SHP77 treated with DMSO at 0.1 percent for 48 hours (cell line): ENCODE measurements around the gene GAS6.

Experiments
- DNase-seq: peaks from one replicate; lab custom pipeline; 2025; lab: John Stamatoyannopoulos, UW

The GAS6 gene

DNA sequence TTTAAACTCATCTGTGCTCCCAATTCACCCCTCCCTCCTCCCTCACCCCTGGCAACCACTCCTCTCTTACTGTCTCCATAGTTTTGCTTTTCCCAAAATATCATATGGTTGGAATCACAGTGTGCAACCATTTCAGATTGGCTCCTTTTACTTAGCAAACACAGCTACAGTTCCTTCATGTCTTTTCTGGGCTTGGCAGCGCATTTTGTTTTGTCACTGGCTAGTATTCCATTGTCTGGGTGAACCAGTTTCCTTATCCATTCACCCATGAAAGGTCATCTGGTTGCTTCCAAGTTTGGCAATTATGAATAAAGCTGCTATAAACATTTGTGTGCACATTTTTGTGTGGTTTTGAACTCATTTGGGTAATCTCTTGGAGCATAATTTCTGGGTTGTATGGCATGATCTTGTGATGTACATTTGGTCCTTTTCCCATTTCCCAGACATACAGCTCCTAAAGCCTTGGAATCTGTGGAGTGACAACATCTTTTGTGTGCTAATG is 23.9 kb upstream of the GAS6 start:
- no peak for DNase-seq

DNA sequence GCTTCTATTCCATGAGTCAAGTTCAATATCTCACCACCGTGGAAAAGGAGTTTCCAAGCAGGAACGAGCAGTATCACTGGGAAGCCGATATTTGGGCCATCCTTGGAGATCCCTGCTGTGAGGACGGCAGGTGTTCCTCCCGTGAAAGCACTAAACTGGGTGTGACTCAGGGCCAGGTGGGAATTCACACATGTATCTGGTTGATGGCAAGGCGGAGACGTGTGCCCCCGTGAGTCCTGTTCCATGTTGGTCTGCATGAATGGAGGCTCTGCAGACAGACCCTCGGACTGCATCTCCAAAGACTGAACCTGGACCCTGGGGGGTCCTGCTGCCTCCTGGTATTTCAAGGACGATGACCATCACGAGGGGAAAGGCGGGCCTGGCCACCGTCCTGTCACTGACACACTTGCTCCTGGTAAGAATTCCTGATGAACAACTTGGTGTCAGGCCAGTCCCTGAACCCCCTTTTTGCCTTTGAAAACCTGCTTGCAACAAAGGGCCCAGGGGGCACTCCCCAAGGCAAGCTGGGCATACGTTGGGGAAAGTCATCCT is 22.8 kb upstream of the GAS6 start:
- DNase-seq, result no peak

DNA sequence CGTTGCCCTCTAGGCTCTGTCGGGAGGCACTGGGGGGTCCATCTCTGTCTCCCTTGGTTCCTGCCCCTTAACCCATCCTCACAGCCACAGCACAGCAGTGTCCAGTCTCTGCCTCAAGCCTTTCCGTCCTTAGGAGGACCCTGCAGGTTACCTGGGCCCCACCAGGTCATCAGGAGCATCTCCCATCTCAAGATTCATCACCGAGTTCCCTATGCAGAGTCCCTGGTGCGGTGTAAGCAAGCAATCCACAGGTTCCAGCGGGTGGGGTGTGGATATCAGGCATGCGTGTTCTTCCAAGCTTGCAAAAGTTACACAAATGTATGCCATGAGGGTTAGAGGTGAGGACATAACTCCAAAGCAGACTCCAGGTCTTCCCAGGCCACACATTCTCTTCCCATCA is 20.9 kb upstream of the GAS6 start:
- no peak for DNase-seq

DNA sequence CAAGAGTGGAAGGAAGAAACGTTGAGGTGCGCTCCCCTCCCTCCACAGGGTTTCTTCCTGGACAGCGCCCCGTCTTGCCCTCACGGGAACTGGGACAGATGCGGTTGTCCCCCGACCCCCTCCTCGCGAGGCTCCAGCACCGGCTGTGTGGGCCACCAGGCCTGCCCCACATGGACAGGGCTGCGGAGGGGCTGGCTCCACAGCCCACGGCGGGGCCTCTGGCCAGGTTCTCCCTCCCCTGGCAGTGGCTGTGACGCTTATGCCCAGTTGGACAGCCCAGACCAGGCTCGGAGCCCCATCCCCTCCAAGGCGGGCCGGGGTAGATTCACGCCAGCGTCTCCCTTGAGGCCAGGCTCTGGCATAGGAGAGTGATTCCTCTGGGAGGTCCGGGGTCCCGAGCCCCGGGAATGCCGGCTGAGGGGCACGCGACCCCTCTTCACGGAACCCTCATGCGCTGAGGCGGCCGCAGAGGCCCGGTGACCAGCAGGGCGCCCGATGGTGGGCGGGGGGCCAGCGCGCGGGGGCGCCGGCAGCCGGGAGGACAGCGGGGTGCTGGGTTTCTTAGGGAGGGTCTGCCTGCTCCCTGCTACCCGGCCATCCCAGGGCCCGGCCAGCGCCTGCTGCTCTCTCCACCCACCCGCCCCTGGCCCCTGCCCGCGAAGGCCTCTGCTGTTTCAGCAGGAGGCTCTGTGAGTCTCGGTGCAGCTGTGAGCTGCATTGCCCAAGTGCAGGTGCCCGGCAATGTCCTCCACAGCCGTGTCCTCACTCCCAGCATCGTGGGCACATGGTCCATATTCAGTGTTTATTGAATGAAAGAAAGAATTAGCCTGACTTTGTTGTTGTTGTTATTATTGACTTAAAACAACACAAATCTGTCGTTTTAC is 20.3 kb upstream of the GAS6 start:
- DNase-seq, result no peak

DNA sequence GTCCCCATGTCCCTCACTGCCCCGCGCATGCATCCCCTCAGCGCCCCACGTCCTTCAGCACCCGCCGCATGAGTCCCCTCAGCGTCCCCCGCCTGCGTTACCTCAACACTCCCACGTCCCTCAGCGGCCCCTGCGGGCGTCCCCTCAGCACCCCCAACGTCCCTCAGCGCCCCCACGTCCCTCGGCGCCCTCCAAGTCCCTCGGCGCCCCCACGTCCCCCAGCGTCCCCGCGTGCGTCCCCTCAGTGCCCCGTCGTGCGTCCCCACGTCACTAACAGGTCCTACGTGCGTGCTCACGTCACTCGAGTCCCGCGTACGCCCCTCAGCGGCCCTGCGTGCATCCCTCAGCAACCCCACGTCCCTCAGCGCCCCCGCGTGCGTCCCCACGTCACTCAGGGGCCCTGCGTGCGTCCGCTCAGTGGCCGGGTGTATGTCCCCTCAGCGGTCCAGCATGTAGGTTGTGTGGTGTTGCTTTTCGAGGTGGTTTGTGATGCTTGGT is 19.5 kb upstream of the GAS6 start:
- no peak for DNase-seq

DNA sequence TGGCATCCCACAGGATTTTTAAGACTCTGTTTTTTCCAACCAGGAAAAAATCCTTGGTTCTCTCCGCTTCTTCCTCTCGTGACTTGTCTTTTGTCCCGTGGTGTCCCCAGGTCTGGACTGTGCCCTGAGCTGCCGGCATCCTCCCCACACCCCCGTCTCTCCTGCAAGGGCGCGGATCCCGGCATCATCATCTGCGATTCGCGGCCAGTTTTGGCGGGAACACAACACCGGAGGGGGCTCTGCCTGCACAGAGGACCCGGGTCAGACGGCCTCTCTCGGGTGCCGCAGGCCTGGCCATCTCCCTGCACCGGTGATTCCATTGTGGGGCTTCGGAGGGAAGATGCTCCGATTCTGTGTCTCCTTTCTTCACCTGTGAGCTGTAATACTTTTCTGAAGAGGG is 18.8 kb upstream of the GAS6 start:
- DNase-seq, result no peak

DNA sequence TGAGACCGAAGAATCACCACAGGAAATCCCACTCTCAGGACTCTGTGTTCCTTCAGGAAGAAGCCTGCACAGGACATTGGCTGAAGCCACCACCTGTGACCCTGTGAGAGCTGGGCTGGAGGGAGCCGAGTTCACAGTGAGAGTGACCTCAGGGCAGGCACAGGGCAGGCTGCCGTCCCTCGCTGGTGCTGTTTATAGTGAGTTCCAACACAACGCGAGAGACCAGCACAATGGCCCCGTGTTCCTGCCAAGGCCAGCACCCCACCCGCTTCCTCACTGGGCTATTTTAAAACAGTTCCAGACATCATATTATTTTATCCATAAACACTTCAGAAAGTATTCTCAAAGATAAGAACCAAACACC is 18.4 kb upstream of the GAS6 start:
- no peak for DNase-seq

DNA sequence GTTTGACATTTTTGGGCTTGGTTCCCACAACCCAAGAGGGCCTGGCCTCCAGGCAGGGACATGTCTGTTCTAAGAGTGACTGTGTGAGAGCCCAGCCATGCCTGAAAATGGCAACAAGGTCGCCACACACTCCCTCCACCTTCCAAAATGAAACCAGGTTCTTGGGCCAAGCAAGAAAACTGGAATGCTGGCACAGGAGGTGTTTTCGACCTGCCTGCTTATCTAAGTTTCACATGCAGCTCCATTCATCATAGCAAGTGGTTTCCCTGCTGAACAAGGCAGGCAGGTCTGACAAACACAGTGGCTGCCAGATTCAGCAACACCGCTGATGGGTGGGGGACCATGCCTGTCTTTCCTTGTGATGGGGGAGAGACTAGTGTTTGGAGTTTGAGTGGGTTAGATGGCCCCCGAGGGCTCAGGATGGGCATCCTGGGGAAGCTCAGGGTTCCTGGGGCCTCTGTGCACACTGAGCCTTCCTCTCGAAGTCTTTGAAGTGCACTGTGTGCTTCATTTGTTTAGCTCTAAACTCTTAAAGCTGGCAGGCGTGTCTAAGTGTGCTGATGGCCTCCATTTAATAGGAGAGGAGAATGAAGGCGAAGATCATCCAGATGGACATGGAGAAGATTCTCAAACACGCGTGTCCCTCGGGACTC is 17.9 kb upstream of the GAS6 start:
- DNase-seq, result no peak

DNA sequence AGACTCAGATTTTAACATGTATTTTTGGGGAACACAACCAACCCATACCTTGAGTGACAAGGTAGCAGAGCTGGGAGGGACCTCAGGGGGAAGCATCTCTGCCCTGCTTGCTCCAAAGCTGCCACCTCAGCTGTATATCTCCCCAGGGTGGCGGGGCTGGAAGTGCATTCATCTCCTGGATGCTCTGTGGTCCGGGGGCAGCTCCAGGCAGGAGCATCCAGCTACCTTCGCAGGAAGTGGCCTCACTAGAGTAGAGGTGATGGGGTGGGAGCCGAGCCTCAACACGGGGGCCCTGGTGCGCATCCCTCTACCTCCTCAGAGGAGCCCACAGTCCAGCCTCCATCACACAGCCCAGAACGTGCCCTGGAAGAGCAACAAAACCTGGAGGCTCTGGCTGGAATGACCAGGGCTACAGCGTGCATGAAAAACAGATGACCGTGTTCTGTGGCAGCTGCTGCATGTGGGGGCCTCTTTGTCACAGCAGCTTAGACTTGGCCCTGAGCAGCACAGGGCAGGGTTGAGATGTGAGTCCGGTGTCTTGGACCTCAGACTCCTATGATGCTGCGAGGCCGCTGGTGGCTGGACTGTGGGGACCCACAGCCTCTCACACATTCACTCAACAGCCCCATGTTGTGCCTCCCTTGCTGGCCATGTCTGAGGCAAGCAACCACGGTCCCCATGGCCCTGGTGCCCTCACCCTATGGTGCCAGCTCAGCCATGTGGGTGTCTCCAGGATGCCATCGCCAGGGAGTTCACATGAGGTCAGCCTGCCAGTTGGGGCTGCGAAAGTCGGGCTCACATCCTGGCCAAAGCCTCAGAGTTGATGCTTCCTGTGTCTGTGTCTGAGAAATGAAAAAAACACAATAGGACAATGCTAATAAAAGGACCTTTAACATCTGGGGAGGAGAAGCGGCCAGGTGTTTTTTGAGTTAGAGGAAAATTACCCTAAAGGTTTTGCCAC is 17.1 kb upstream of the GAS6 start:
- DNase-seq, result no peak

DNA sequence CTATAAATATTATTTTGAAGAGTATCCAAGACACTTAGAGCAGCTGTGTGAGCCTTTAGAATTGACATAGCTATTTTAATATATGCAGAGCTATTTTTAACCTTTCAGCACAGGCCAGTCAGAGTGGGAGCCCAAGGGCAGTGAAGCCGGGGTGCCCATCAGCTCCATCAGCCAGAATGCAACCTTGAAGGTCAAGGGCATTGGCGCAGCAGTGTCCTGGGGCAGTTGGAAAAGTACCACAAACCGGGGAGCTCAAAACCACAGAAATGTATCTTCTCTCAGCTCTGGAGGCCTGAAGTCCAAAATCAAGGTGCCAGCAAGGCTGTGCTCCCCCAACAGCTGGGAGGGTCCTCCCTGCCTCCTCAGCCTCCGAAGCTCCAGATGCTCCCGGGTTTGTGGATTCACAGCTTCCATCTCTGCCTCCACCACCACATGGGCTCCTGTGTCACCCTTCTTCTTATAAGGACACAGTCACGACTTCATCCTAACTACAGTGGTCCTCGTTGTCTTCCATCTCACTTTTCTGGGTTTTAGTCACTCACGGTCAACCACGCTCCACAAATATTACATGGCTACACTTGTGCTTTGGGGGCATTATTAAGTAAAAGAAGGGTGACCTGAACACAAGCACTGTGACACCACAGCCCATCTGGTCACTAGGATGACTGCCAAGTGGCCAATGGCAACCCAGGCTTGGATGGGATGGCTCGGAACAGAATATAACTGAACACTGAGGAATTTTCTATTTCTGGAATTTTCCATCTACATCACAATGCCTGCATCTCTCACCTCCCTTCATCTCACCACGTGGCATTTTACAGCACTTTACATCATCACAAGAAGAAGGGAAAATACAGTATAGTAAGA is 15.9 kb upstream of the GAS6 start:
- peak; percentile 48 for DNase-seq

DNA sequence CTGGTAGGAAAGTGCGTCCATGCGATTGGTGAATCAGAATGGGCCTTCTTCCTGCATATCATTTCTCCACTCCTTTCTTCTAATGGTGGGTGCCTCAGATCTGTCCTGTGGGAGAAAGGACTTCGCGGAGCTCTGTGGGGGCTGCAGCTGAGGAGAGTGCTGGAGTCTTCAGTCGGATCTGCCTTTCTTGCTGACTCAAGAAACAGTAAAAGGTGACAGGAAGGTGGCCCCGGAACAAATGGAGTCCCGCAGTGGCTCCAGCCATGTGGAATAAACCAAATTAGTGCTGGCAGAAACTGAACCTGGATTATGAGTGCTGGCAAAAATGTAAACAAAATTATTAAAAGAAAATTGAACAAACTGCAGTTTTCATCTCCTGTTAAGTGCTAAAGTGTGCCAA is 15.1 kb upstream of the GAS6 start:
- no peak for DNase-seq

DNA sequence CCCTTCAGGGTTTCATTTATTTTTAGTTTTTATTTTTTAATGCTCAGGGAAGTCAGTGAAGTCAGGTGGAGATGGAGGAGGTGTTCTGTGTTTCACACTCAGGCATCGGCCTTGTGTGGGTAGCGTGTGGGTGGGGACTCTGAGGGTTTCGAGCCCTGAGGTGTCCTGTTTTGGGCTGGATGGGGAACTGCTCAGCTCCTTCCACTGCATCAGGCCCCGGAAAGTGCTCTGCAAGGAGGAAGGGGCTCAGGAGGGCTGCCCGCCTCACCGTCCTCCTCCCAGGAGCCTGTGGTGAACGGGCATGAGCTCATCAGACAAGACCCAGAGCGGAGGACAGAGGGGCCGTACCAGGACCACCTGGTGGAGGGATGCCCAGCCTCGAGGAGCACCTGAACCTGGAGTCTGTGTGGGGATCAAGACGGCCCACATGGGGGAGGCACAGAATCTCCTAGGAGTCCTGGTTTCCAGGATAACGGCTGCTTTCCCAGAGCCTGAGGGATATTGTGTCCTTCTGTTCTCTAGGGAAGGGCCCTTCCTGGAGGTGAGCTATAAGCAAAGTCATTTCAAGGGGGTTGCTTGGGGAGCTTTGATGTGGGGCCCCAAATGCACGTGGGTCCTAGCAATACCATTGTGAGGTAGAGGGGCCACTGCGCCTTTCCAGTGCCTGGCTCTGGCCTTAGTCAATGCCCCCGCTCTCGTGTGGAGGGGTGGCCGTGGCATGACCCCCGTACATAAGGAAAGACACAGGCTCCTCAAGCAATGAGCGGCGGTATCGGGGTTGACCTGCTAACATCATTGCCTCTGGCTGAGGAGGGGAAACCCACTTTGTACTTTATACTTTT is 13.5 kb upstream of the GAS6 start:
- no peak for DNase-seq

DNA sequence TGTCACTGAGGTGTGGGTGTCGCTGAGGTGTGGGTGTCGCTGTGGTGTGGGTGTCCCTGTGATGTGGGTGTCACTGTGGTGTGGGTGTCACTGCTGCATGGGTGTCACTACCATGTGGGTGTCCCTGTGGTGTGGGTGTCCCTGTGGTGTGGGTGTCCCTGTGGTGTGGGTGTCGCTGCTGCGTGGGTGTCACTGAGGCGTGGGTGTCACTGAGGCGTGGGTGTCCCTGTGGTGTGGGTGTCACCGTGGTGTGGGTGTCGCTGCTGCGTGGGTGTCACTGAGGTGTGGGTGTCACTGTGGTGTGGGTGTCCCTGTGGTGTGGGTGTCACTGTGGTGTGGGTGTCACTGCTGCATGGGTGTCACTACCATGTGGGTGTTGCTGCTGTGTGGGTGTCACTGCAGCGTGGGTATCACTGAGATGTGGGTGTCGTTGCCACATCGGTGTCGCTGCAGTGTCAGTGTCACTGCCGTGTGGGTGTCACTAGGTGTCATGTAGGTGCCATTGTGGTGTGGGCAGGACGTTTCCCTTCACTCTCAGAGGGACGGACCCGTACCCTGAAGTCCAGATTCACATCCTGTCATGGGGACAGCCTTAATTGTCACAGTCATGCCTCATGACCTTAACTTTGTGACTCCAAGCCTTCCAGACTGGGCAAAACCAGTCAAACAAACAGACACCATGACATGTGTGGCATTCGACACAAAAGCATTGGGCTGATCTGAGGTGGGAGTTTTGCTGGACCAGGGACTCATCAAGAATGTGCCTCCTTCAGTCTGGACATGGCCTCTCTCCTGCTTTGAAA is 12.7 kb upstream of the GAS6 start:
- no peak for DNase-seq

DNA sequence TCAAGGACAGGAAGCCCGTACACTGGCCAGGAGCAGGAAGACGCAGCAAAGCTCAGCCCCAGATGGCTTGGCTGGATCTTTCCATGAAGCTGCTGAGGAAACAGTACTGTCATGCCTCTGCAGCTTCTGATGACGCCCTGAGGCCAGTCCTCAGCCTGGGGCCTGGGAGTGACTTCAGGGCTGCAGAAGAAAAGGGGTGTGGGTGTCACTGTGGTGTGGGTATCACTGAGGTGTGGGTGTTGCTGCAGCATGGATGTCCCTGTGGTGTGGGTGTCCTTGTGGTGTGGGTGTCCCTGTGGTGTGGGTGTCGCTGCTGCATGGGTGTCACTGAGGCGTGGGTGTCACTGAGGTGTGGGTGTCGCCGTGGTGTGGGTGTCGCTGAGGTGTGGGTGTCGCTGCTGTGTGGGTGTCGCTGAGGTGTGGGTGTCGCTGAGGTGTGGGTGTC is 12.0 kb upstream of the GAS6 start:
- DNase-seq, result no peak

DNA sequence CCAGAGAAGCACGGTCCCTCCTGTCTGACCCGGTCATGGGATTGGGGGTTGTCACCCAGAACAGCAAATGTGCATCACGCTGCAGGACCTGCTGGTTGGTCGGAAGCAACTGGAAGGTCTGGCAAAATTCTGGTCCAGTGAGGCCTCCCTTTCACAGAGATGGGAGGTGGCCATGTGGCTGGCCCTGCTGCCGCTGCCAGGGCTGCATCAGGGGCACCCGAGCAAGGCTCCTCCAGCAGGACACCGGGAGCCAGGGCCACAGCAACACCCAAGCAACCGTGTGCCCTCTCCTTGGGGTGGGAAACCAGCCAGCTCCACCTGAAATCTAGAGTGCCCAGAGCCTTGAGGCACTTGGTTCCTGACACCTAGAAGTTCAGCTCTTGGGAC is 11.5 kb upstream of the GAS6 start:
- DNase-seq, result no peak

DNA sequence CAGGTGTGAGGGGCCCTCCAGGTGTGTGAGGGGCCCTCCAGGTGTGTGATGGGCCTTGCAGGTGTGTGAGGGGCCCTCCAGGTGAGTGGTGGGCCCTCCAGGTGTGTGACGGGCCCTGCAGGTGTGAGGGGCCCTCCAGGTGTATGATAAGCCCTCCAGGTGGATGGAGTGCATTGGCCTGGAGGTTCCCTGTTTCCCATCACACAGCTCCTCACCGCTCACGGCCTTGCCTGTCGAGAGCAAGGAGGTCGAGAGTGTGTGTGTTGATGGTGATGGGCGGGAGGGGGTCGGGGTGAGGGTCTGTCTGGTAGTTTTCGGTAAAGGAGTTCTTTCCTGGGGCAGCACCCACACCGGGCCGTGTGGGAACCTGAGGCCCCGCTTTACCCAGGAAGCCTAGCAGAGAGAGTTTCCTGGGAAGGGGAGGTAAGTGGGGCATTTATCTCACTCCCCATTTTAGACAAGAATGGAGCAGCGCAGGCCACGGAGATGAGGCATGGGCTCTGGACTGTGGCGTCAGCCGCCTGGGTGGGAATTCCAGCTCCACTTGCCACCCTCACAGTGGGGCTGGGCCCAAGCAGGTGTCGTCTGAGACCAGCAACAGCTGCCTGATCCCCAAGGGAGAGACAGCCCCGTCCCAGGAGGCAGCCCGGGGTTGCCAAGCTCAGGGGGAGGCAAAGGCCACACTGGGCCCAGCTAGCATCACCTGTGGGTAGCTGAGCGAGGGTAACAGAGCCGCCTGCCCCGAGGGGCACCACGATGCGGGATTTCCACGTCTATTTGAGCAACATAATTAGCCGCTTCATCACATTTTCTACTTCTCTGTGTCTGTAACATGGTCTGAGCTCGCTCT is 10.9 kb upstream of the GAS6 start:
- no peak for DNase-seq

DNA sequence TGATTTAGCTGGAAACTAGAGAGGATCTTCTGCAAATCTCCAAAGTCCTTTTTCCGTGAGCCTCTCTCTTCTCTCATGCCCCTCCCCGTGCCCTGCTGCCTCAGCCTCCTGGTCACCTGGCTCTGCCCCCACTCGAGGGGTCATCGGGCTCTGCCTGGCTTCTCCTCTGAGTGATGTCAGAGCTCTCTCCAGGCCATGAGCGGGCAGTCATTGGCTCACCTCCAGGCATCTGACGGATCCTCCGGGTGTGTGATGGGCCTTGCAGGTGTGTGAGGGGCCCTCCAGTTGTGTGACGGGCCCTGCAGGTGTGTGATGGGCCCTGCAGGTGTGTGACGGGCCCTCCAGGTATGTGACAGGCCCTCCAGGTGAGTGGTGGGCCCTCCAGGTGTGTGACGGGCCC is 10.3 kb upstream of the GAS6 start:
- DNase-seq, result no peak

DNA sequence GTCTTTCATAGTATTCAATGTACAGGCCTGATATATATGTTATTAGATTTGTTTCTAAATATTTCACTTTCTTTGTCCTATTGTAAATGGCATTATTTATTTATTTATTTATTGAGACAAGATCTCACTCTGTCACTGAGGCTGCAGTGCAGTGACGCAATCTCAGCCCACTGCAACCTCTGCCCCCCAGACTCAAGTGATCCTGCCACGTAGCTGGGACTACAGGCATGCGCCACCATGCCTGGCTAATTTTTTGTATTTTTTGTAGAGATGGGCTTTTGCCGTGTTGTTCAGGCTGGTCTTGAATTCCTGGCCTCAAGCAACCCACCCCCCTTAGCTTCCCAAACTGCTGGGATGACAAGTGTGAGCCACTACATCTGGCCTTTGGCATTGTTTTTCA is 5.4 kb upstream of the GAS6 start:
- DNase-seq, result no peak
